ENCODE data around the gene SETBP1.

The SETBP1 gene

DNA sequence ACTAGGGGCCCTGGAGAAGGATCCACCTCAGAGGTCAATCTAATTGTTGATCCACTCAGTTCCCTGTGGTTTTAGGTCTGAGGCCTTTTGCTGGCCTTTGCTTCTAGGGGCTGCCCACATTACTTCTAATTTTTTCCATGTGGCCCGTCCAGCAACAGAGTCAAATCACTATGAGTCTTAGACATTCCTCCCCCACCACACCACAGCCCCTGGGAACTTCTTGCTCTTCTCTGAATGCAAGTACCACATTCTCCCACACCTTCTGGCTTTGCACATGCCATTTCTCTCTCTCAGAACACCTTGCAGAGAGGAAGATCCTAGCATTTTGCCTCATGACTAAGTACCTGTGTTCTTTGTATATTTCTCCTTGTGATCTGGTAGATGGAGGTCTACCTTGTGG lies 286.9 kb downstream of the SETBP1 start:
- DNase-seq (ENCODE audit: low read depth, low spot score): no peak

DNA sequence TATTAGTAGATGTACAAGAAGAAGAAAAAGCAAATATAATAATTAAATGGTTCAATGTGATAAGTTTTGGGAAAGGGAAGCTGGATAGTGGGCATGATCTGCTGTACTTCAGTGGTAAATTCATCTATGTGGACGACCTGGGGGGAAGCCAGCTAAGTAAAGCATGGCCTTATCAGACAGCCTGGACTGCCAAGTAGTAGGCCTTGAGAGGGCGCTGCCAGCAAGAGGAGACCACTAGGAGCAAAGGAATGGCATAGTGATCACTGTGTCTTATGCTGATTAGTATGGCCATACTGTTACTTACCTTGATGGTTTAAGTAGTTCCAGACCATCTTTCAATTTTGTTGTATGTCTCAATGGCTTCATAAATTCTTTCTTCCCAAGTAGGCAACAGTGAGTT lies 287.6 kb downstream of the SETBP1 start:
- DNase-seq (ENCODE audit: low read depth, low spot score): no peak

DNA sequence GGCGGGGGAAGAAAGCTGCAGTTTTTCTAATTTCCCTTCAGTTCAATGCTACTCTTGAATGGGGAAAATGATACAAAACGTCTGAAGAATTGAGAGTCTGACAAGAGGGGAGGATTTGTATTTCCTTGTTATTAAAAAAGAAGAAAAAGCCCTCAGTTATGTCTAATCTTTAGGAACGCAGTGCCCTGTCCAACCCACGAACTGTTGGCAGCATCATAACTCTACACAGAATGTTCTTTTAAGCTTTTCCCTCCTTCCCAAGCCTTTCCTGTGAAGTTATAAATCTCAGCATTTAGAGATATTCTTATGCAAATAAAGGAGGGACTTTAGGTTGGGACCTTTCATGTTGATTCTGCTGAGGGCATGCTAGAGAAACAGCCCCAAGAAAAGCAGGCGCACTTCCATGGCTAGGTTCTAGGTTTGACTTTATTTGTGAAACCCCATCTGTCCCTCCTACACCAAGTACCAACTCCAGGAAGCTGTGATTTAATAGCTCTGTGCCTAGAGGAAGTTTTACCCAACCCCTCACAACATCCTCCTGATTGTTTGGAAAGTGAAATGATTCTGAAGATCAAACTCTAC lies 288.6 kb downstream of the SETBP1 start:
- peak; percentile 4 for DNase-seq (ENCODE audit: low read depth, low spot score)

DNA sequence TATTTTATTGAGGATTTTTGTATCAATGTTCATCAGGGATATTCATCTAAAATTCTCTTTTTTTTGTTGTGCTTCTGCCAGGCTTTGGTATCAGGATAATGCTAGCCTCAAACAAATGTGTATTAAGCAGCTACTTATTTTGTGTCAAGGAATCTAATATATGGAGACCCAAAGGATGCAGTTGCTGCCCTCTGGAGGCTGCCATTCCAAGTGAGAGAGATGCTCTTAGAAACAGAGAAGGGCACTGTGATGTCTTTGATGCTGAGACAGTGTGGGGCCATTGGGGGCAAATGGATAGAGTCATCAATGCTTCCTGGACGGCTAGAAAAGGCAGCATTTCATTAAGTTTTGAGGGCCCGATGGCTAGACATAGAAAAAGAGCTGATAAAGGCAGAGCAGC lies 292.6 kb downstream of the SETBP1 start:
- DNase-seq (ENCODE audit: low read depth, low spot score): peak; percentile 42

DNA sequence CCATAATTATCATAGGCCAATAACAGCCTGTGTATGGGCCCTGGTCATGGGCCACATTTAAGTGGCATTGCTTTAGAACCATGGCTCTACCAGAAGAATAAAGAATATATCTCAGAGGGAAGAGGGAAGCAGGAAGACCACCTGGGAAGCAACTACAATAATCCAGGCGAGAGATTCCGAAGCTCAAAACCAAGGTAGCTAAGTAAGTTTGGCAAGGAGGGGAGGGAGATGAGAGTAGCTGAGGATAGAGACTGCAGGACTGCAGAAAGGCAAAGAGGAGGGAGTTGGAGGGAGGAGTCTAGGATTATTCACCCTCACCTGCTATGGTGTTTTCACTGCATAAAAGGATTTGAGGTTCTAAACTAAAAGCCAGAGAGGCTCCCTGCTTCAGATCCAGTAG lies 293.5 kb downstream of the SETBP1 start:
- no peak for DNase-seq (ENCODE audit: low read depth, low spot score)

DNA sequence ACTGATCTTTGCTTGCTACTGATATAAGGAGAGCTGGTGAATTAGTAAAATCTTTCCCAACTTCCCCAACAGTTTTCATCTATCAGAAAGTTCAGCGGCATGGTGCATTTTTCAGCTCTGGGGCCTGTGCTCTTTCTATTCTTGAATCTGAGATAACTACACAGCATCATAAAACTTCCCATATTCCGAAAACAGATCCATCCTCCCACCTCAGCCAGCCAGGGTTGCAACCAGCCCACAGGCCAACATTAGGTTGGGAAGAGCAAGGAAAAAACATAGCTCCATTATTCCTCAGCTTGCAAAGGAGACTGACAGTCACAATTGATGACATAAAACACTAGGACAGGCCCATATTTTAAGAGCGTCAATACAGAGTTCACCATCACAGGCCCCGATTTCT lies 297.2 kb downstream of the SETBP1 start:
- DNase-seq (ENCODE audit: low read depth, low spot score): no peak

DNA sequence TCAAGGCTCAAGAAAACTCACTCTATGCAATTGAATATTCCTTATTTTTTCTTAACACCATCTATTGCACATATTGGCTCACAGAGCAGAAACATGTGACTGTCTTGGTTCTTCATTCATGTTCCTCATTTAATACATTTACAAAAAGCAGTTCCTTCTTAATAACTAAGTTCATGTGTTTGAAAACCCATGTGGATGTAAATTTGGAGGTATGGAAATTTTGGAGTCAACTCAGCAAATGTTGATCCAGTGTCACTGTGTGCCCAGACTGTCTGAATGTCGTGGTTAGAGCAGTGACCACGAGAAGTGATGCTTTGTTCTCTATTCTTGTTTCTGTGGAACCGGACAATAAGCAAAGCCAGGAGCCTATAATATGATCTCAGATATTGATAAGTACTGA lies 299.1 kb downstream of the SETBP1 start:
- DNase-seq (ENCODE audit: low read depth, low spot score): no peak

DNA sequence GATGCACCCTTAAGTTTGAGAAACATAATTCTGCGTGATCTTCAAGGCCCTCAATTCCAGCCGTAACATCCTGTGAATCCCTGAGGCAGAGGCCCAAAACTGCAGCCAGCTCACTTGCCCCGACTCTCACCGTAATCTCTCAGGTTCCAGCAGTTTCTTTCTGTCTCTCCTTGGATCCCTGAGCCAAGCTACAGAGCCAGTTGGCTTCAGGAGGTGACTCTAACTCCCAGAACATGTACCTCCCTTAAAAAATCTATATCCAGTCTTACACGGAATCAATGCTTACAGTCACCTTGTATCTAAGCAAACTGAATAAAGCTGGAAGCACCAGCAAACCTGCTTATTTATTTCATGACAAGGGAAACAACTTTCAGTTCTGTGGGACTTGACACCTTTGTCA lies 300.4 kb downstream of the SETBP1 start:
- no peak for DNase-seq (ENCODE audit: low read depth, low spot score)

DNA sequence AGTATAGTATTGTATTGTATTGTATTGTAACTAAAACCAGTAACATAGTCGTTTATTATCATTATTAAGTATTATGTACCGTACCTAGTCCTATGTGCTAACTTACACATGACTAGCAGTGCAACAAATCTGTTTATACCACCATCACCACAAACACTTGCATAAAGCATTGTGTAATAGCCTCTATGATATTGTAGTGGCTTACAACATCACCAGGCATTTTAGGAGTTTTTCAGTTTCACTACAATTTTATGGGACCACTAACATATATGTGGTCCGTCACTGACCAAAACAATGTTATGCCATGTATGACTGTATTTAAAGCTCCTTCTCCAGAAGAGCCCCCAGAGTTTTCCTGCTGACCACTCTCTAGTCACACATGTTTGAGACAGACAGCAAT lies 306.2 kb downstream of the SETBP1 start:
- no peak for DNase-seq (ENCODE audit: low read depth, low spot score)

DNA sequence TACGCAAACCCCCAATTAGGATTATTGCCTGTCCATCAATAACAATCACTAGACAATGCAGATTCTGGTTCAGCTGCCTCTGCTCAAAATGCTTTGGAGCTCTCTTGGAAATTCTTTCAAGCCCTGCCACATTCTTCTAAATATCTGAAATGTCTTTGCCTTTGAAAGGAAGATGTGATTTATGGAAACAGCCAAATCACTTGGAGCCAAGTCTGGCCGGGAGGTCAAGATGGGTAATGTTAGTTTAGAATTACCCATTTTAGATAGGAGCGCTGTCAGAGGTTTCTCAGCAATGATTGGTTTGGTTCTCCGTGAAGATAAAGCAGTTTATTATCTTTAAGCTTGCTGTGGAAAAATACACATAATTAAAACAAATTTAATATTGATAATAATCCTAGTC lies 306.7 kb downstream of the SETBP1 start:
- DNase-seq (ENCODE audit: low read depth, low spot score): no peak

DNA sequence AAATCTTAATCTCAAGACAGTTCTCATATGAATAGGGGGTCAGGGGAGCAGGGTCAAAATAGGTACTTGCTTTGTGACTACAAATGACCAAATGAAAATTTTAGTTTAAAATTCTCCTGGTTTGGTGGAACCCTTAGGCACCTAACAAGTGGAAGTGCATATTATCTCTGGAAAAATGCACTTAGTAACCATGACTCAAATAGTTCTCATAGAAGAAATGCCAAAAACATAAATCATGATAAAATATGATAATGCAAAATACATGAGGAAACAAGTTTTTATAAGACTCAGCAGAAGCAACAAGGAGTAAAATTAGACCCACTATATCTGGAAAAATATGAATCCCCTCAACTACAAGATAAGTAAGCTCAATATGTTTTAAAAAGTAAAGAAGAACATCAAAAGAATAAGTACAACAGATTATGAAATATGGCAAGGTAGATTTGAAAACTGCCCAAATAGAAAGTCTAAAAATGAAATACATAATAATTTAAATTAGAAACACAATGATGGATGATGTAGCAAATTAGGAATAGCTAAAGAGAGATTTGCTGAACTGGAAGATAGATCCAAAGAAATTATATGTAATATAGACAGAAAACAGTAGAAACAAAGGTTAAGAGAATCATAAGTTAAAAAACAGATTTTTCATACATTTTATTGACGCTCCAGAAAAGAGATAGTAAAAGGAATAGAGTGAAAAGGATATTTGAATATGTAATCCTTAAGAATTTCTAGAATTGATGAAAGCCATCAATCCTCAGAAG lies 308.3 kb downstream of the SETBP1 start:
- DNase-seq (ENCODE audit: low read depth, low spot score): no peak

DNA sequence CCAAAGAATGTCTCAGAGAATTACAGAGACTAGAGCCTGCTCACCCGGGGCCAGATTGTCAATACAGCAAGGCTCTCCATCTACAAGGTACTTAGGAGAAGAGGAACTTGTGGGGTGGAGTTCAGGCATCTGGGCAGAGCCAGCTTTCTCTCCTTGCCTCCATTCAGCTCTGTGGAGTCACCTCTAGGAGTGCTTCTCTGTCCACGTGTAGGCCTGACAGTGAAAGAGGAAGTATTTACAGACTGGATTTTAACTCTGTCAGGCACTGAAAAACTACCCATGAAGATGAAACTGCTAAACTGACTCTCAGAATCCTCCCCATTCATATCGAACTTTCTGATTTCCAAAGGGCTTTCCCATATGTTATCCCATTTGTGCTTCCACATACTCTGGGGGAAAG lies 315.6 kb downstream of the SETBP1 start:
- no peak for DNase-seq (ENCODE audit: low read depth, low spot score)

DNA sequence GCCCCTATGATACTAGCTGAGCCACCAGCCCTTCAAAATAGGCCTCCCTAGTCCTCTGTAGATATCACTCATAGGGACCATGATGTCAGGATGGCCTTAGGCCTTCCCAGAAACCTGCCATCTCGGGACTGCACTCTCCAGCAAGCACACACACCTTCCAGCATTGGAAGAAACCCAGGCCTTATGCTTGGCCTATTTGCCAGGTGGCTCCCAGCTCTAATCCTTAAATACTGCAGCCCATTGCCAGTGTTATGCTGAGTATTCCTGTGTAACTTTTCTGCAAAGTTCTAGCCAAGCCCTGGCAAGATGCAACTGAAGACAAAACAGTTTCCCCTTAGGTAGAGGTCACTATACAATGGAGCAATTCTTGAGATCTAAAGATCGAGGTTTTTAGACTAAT lies 316.5 kb downstream of the SETBP1 start:
- DNase-seq (ENCODE audit: low read depth, low spot score): no peak

DNA sequence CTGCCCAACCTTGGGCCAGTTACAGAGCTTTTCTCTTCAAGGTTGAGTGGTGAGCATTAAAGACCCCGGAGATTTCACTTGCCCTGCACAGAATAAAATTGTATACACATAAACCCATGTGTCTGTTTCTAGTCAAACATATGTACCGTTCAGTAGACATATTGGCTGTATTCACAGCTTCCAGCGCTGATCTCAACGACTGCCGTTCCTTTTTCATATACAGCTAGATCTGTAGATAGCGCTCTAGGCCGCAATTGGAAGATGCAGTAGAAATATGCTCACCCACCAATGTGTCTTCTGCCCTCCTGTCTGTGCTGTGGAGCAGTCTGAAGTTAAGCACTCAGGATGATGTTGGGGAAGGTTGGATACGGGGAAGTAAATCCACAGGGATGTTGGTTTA lies 317.7 kb downstream of the SETBP1 start:
- no peak for DNase-seq (ENCODE audit: low read depth, low spot score)

DNA sequence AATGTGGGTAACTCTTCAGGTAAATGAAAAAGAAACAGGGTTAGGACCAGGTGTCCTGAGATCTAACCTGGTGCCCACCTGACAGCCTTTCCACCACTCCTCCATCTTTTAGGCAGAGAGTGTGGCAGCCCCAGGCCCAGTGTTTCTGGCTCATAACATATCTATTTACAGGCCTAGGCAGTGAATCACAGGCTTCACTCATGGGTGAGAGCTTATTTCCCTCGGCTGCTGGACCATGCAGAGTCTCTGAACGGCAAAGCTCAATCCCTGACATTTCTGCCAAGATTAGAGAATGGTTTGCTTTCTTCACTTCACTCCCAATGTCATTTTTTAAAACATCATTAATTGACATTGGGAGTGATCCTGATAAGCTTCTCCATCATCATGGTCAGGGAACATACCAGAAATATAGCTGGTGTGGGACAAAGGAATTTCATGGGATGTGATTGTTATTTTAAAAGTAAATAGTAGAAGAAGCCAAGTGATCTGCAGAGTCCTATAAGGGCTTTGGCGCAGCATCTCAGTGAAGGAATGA lies 323.9 kb downstream of the SETBP1 start:
- DNase-seq (ENCODE audit: low read depth, low spot score): no peak

DNA sequence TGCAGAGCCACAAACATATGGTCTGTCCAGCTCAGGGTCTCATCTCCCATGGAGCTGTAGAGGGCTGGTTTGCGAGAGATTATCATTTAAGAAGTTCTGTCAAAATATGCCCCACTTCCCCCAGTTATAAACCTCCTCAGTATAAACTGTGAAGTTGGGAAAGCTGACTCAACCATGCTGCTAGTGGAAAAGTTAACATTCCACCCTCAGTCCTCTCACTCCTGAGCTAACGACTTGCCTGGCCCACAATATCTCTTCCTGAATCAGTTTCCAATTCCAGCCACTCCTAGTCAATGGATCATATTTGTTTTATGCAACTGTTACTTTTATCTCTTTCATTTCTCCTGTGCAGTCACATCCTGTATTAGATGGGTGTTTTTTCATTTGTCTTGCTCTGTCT lies 326.2 kb downstream of the SETBP1 start:
- no peak for DNase-seq (ENCODE audit: low read depth, low spot score)

DNA sequence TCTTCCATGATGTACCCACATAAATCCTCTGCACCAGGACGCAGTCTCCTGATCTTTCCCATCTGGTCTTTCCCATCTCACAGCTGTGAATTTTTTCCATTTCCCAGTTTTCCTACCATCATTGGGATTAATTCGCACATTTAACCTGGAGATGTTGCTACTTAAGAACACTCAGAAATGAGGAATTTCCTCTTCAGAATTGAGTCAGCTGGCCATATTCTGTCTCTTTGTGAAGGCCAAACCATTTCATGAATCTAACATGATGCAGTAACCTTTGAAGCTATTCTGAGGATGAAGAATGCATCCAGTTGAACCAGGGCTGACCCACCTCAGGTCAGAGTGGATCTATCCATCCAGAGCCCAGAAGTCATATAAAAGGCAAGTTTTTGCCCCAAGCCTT lies 326.8 kb downstream of the SETBP1 start:
- no peak for DNase-seq (ENCODE audit: low read depth, low spot score)

DNA sequence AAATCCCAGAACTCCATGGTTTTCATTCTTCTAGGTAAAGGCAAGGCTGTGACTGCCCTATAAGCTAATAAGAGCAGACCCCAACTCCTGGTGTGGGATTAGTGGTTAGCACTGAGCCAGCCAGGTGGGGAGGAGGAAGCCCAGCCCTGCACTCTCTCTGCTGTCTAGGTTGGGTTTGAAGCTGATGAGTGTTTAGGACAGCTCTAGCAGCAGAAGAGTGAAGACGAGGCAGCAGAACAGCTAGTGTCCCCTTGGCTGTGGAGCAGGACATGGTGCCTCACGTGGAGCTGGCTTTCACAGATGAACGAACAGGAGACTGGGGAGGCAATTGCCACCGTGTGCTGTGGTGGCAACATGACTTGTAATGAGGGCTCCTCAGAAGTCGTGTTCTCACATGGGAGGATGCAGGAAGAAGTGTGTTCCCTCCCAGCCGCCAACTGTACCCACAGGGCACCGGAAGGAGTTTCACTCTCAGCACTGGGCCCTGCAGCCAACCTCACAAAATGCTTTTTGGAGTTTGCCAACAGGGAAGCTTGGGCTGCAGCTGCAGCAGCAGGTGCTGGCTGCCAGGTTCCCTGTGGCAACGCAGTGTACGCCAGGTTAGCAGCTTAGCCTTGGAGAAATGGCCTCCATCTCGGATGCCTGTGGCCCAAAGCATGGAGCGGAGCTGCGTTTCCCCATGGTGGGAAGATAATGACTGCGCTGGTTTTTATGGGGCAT lies 328.2 kb downstream of the SETBP1 start:
- DNase-seq (ENCODE audit: low read depth, low spot score): no peak

DNA sequence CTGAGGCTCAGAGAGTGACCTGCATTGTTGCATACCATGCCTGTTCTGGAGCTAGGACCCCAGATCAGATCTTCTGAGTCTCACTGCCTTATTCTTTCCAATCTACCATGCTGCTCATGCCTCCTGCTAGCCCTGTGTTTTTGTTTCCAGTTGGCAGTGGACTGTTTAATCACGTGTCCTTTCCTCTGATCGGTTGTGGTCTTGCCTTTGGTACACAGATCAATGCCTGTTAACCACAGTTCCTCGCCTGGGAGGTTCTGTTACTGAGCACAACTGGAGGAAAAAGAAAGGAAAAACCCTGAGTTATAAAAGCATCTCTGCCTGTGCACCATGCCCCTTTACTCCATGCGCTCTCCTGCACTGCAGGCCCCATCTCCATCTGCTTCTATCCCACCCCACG lies 329.1 kb downstream of the SETBP1 start:
- DNase-seq (ENCODE audit: low read depth, low spot score): no peak

DNA sequence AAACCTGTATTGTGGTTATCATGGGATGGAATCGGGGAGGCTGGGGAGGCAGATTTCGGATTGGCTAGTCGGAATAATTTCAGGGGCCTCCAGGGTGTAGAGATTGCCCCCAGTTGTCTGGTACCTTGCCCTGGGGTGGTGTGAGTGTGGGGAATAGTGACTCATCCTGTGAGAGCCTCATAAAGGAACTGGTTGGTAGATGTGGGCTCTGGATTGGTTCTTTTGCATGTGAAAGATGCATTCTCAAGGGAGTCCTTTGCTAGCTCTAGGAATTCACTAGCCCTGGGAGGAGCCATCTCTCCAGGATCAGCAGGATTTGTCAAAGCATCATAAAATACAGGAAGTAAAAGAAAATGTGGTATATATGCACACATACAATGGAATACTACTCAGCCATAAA lies 331.6 kb downstream of the SETBP1 start:
- DNase-seq (ENCODE audit: low read depth, low spot score): peak; percentile 52

DNA sequence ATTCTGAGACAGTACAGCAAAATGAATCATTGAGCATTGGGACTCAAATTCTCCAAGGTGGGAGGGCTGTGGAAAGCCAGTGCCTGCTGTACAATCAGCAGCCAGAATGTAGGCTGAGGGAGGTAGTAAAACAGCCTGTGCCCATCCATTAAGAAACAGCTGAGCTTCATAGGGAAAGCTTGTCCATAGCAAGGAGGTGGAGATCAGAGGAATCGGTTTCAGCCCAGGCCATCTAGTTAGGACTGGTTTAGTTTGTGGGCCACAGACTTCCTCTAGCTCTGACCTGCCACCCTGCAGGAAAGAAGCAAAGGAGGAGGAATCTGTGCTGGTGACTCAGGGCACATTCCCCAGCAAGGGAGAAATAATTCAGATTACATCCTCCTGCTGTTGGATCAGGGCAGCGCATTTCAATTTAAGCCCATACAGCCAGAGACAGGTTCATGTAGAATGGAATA lies 333.4 kb downstream of the SETBP1 start:
- peak; percentile 88 for DNase-seq (ENCODE audit: low read depth, low spot score)

DNA sequence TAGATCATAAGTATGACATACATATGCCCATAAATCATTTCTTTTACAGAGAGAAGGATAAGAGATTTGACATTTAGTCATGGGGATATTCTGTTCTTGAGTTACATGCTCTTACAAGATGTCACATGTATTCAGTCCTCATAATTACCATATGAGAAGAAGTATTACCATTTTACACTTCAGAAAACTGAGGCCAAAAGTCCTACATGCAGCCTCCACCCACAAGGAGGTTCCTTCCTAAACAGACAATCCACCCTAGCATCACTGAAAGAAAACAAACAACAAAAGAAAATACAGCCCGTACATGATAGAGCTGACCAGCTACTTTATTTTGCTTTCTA lies 335.1 kb downstream of the SETBP1 start:
- no peak for DNase-seq (ENCODE audit: low read depth, low spot score)

DNA sequence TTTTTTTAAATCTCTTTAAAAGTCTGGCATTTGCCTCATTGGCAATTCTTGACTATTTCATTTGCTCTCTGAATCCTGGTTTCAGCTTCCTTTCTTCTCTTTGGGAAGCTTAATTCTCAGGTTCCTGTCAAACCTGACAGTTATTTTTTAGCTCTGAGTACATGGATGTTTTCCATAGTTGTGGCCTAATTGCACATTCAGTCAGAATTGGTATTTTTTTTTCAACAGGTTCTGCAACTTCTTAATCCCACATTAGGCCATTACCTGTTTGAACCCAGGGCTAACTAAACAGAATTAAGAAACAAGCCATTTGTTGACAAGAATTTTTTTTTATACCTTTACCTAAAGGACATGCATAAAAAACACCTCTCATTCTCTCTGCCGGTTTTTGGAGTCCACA lies 338.8 kb downstream of the SETBP1 start:
- DNase-seq (ENCODE audit: low read depth, low spot score): no peak

Data from ELF-1 (cell line).